ENCODE data around the gene FOXD2. TPM values are rescaled to one million over a fixed set of nuclear protein-coding genes. Genes with fewer than 3 reads are reported as not detected.

Gene FOXD2
- polyA plus RNA-seq, 2 donors, result 0.01 TPM; not detected in 1

GRCh38 chr1:47431534-47431933 is 6.3 kb upstream of the FOXD2 start:
- Histone ChIP-seq H3K36me3 (ENCODE audit: control insufficient read depth in 2 of 2, insufficient read depth in 2 of 2, low read length in 1 of 2) (no peaks in the 10 kb centered on the region), H3K9me3 (ENCODE audit: control insufficient read depth in 2 of 2, insufficient read depth in 1 of 2, low read depth in 1 of 2, low read length in 1 of 2) (no peaks in the 10 kb centered on the region), H3K27ac (ENCODE audit: low read depth in 2 of 2, low read length in 1 of 2) (no peak overlapping the region), H3K27me3 (ENCODE audit: control insufficient read depth in 1 of 2, insufficient read depth in 2 of 2, low read length in 2 of 2) (peaks cover 0 to 16% of the 10 kb centered on the region in 2 donors), H3K4me3 (ENCODE audit: low read depth in 1 of 2, low read length in 2 of 2) (no peak overlapping the region), H3K4me1 (ENCODE audit: control insufficient read depth in 2 of 2, insufficient read depth in 2 of 2, low read length in 1 of 2) (peaks cover 12 to 15% of the 10 kb centered on the region in 2 donors)
- WGBS, 2 donors, result 95% methylated on average over 1 of the region's 1 CpG

DNA sequence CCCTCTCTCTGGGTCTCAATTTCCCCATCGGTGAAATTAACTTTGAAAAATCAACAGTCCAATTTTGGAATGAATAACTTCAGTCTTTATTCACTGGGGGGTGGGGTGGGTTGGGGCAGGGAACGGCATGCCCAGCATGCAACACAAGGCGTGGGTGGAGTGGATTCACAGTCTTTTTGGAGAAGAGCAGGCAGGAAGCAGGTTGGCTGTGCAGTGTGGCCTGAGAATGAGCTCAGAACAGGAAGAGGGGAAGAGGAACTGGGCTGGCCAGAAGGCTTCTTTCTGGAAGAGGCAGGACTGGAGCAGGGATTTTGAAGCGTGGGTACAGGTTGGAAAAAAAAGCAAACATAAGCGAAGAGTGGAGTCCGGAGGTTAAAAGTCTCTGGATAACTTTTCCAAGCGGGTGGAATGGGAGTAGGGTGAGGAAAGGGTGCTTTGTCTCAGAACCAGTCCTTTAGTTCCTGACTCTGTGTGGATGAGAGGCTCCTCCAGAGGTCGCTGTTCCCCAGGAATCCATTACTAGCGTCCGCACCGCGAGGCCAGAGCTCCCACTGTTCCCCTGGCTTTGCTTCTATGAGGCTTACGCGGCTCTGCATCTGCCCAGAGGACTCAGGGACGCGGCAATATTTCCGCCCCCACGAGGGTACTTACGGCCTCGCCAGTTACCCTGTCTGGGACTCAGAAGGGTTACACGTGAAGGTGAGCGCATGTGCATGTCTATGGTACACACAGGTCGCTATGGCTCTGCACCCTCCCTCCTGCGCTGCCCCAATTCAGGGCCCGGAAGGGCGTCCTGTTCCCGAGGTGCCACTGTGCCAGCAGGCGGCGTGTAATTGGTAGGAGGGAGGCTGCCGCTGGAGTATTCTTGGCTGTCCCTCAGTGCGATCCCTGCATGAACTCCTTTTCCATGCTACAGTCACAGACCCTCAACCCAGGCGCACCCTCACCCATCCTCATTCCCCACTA is 5.5 kb upstream of the FOXD2 start:
- WGBS, 2 donors, result 14 to 18% methylated on average over 32 of the region's 32 CpGs
- Histone ChIP-seq H3K27me3 (ENCODE audit: control insufficient read depth in 1 of 2, insufficient read depth in 2 of 2, low read length in 2 of 2) (peaks cover 0 to 16% of the 10 kb centered on the region in 2 donors), H3K9me3 (ENCODE audit: control insufficient read depth in 2 of 2, insufficient read depth in 1 of 2, low read depth in 1 of 2, low read length in 1 of 2) (no peaks in the 10 kb centered on the region), H3K36me3 (ENCODE audit: control insufficient read depth in 2 of 2, insufficient read depth in 2 of 2, low read length in 1 of 2) (no peaks in the 10 kb centered on the region), H3K4me1 (ENCODE audit: control insufficient read depth in 2 of 2, insufficient read depth in 2 of 2, low read length in 1 of 2) (peaks cover 12 to 15% of the 10 kb centered on the region in 2 donors), H3K4me3 (ENCODE audit: low read depth in 1 of 2, low read length in 2 of 2) (peak overlapping the region in 1 of 2 donors; percentile 30), H3K27ac (ENCODE audit: low read depth in 2 of 2, low read length in 1 of 2) (no peak overlapping the region)

GRCh38 chr1:47433037-47433421 is 4.8 kb upstream of the FOXD2 start:
- no peaks in the 10 kb centered on the region for H3K36me3 ChIP-seq (ENCODE audit: control insufficient read depth in 2 of 2, insufficient read depth in 2 of 2, low read length in 1 of 2)
- H3K4me1 ChIP-seq (ENCODE audit: control insufficient read depth in 2 of 2, insufficient read depth in 2 of 2, low read length in 1 of 2), result peaks cover 12 to 15% of the 10 kb centered on the region in 2 donors
- H3K9me3 ChIP-seq (ENCODE audit: control insufficient read depth in 2 of 2, insufficient read depth in 1 of 2, low read depth in 1 of 2, low read length in 1 of 2), result no peaks in the 10 kb centered on the region
- H3K27me3 ChIP-seq (ENCODE audit: control insufficient read depth in 1 of 2, insufficient read depth in 2 of 2, low read length in 2 of 2), result peaks cover 0 to 16% of the 10 kb centered on the region in 2 donors
- no peak overlapping the region for H3K4me3 ChIP-seq (ENCODE audit: low read depth in 1 of 2, low read length in 2 of 2)
- H3K27ac ChIP-seq (ENCODE audit: low read depth in 2 of 2, low read length in 1 of 2), result no peak overlapping the region
- 41 to 48% methylated on average over 17 of the region's 17 CpGs for WGBS, 2 donors

DNA sequence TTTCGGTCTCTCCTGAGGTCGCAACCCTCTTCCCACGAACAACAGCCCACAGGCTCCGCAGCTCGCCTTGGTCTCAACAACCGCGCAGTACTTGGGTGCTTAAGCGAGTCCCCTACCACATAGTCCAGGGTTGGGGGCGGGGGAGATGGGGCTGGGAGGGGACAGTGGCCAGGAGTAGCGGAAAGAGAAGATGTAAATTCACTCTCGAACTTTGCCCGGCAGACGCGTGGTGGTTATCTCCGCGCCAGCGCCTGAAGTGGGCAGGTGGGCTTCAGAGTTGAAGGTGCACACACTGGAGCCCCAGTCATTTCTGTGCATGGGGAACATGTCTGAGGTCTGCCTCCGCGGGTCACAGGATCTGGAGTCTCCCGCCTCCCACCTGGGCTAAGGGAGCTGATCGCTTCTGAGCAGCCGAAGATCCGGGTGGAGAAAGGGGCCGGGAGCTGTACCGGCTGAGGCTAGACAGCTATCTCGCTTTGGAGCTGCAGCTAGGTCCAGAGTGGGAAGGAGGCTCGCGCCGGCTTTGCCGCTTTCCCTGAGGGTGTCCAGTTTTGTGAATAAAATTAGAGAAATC is 4.3 kb upstream of the FOXD2 start:
- H3K4me3 ChIP-seq (ENCODE audit: low read depth in 1 of 2, low read length in 2 of 2), result peak overlapping the region in 1 of 2 donors; percentile 20
- 30 to 32% methylated on average over 30 of the region's 30 CpGs for WGBS, 2 donors
- H3K27me3 ChIP-seq (ENCODE audit: control insufficient read depth in 1 of 2, insufficient read depth in 2 of 2, low read length in 2 of 2), result peaks cover 0 to 16% of the 10 kb centered on the region in 2 donors

DNA sequence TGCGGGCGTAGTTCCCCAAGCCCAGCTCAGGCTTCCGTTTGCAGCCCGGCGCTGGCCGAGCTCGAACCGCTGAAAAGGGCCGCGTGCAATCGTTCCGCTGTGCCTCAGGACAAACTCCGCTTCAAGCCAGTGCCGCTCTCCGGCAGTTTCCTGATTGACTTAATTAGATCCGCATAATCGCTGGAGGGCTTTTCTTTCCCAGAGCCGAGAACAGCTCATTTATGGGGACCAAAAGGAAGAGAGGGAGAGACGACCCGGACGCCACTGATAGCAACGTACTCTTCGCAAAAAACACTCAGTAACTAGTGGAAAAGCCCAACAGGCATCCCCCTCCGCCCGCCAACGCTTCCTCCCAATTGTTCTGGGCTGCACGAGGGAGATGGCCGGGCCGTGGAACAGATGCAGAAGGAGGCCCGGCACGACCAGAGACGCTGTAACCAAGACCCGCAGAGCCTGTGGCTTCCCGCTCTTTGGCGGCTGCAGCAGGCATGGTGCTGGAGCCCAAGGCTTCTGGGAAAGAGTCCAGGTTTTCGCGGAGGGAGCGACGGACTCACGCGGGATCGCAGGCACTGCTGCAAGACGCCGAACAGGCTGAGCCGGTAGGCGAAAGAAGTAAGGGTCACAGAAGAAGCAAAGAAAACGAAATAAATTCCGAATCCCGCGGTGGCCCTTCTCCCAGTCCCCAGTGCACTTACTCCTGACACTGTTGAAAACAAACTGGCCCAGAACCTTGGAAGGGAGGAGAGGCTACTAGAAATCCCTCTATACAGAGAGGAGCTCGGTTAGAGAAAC is 3.6 kb upstream of the FOXD2 start:
- H3K4me1 ChIP-seq (ENCODE audit: control insufficient read depth in 2 of 2, insufficient read depth in 2 of 2, low read length in 1 of 2), result peaks cover 12 to 17% of the 10 kb centered on the region in 2 donors
- H3K4me3 ChIP-seq (ENCODE audit: low read depth in 1 of 2, low read length in 2 of 2), result peak overlapping the region in 1 of 2 donors; percentile 20
- peaks cover 0 to 18% of the 10 kb centered on the region in 2 donors for H3K27me3 ChIP-seq (ENCODE audit: control insufficient read depth in 1 of 2, insufficient read depth in 2 of 2, low read length in 2 of 2)
- 18% methylated on average over 51 of the region's 51 CpGs for WGBS, 2 donors
- no peaks in the 10 kb centered on the region for H3K36me3 ChIP-seq (ENCODE audit: control insufficient read depth in 2 of 2, insufficient read depth in 2 of 2, low read length in 1 of 2)
- H3K27ac ChIP-seq (ENCODE audit: low read depth in 2 of 2, low read length in 1 of 2), result no peak overlapping the region
- no peaks in the 10 kb centered on the region for H3K9me3 ChIP-seq (ENCODE audit: control insufficient read depth in 2 of 2, insufficient read depth in 1 of 2, low read depth in 1 of 2, low read length in 1 of 2)

More for the DNA sequence above, 4.3 kb upstream of the FOXD2 start:
- no peak overlapping the region for H3K27ac ChIP-seq (ENCODE audit: low read depth in 2 of 2, low read length in 1 of 2)
- H3K4me1 ChIP-seq (ENCODE audit: control insufficient read depth in 2 of 2, insufficient read depth in 2 of 2, low read length in 1 of 2), result peaks cover 12 to 15% of the 10 kb centered on the region in 2 donors
- no peaks in the 10 kb centered on the region for H3K36me3 ChIP-seq (ENCODE audit: control insufficient read depth in 2 of 2, insufficient read depth in 2 of 2, low read length in 1 of 2)
- H3K9me3 ChIP-seq (ENCODE audit: control insufficient read depth in 2 of 2, insufficient read depth in 1 of 2, low read depth in 1 of 2, low read length in 1 of 2), result no peaks in the 10 kb centered on the region

- Histone ChIP-seq H3K27ac (ENCODE audit: low read depth in 2 of 2, low read length in 1 of 2) (no peak overlapping the region), H3K36me3 (ENCODE audit: control insufficient read depth in 2 of 2, insufficient read depth in 2 of 2, low read length in 1 of 2) (no peaks in the 10 kb centered on the region), H3K4me1 (ENCODE audit: control insufficient read depth in 2 of 2, insufficient read depth in 2 of 2, low read length in 1 of 2) (peaks cover 12 to 17% of the 10 kb centered on the region in 2 donors), H3K27me3 (ENCODE audit: control insufficient read depth in 1 of 2, insufficient read depth in 2 of 2, low read length in 2 of 2) (peaks cover 4 to 25% of the 10 kb centered on the region in 2 donors), H3K9me3 (ENCODE audit: control insufficient read depth in 2 of 2, insufficient read depth in 1 of 2, low read depth in 1 of 2, low read length in 1 of 2) (no peaks in the 10 kb centered on the region), H3K4me3 (ENCODE audit: low read depth in 1 of 2, low read length in 2 of 2) (no peak overlapping the region)
- 74 to 77% methylated on average over 6 of the region's 6 CpGs for WGBS, 2 donors
Measured at GRCh38 chr1:47435506-47436303, 2.1 kb upstream of the FOXD2 start.

DNA sequence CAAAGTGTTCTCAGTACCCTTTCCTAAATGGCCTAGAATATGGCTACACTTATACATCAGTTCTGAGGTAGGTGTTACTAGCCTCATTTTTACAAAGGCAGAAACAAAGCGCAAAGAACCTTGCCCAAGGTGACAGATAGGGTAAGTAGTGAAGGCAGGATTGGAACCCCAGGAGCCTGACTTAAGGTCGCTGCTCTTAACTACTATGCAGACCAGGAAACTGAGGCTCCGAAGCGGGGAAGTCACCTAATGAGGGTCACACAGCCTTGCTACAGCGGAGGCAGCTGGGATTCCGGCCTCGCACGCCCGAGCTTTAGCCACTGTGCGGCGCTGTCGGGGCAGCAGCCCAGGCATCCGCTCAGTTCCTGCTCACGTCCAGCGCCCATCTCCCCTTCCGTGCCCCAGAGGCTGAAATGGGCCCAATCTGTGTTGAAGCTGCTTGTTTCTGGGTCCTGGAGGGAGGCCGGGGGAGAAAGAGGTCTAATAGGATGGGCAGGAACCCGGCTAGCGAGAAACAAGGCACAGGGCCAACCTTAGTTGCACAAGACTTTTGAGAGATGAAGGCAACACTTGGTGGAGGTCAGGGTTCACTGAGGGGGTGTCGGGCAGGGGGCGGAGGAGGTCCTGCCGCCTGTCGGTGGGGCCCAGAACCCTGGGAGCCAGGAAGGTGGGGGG is 1.4 kb upstream of the FOXD2 start:
- Histone ChIP-seq H3K36me3 (ENCODE audit: control insufficient read depth in 2 of 2, insufficient read depth in 2 of 2, low read length in 1 of 2) (no peaks in the 10 kb centered on the region), H3K4me1 (ENCODE audit: control insufficient read depth in 2 of 2, insufficient read depth in 2 of 2, low read length in 1 of 2) (peaks cover 12 to 17% of the 10 kb centered on the region in 2 donors), H3K27ac (ENCODE audit: low read depth in 2 of 2, low read length in 1 of 2) (peak overlapping the region in 1 of 2 donors; percentile 73), H3K4me3 (ENCODE audit: low read depth in 1 of 2, low read length in 2 of 2) (peak overlapping the region; percentile 45 to 60), H3K9me3 (ENCODE audit: control insufficient read depth in 2 of 2, insufficient read depth in 1 of 2, low read depth in 1 of 2, low read length in 1 of 2) (no peaks in the 10 kb centered on the region), H3K27me3 (ENCODE audit: control insufficient read depth in 1 of 2, insufficient read depth in 2 of 2, low read length in 2 of 2) (peaks cover 4 to 30% of the 10 kb centered on the region in 2 donors)
- WGBS, 2 donors, result 6% methylated on average over 23 of the region's 23 CpGs

GRCh38 chr1:47436979-47437446 is 831 bp upstream of the FOXD2 start:
- Histone ChIP-seq H3K4me3 (ENCODE audit: low read depth in 1 of 2, low read length in 2 of 2) (peak overlapping the region; percentile 45 to 60), H3K4me1 (ENCODE audit: control insufficient read depth in 2 of 2, insufficient read depth in 2 of 2, low read length in 1 of 2) (peaks cover 12 to 17% of the 10 kb centered on the region in 2 donors), H3K27me3 (ENCODE audit: control insufficient read depth in 1 of 2, insufficient read depth in 2 of 2, low read length in 2 of 2) (peaks cover 4 to 32% of the 10 kb centered on the region in 2 donors), H3K27ac (ENCODE audit: low read depth in 2 of 2, low read length in 1 of 2) (peak overlapping the region; percentile 25 to 73), H3K36me3 (ENCODE audit: control insufficient read depth in 2 of 2, insufficient read depth in 2 of 2, low read length in 1 of 2) (no peaks in the 10 kb centered on the region), H3K9me3 (ENCODE audit: control insufficient read depth in 2 of 2, insufficient read depth in 1 of 2, low read depth in 1 of 2, low read length in 1 of 2) (no peaks in the 10 kb centered on the region)
- WGBS, 2 donors, result 0% methylated on average over 39 to 46 of the region's 46 CpGs
